Stimulated activated CD4-positive, alpha-beta T cell treated with anti-CD3 and anti-CD28 coated beads, Interleukin-15, amount 100 ng/mL, for 48 hours (primary cell): ENCODE data around the gene PCDHB2.
"Not testable (repeated sequence)": the region's sequence is repeated elsewhere in the genome, so short reads cannot be mapped to it uniquely, and the experiment has no call there.

ENCODE experiments used
- DNase-seq, 2 donors: peaks; one replicate each; pipeline ENCODE4 v3.0.0-alpha.2; 2020; ENCODE audit warnings: low read depth in 2 of 2

The PCDHB2 gene

GRCh38 chr5:141094481-141095262 is at the start of gene PCDHB2:
PCDHB2 (plus strand) TSS chr5:141094615; CDS start chr5:141094791, 176 bp downstream.
- DNase-seq: no peak

GRCh38 chr5:141050622-141051520 is 43.5 kb upstream of the PCDHB2 start, which contains the start of gene PCDHB1:
PCDHB1 (plus strand) TSS chr5:141051374; CDS start chr5:141051471, 97 bp downstream.
- no peak for DNase-seq

DNA sequence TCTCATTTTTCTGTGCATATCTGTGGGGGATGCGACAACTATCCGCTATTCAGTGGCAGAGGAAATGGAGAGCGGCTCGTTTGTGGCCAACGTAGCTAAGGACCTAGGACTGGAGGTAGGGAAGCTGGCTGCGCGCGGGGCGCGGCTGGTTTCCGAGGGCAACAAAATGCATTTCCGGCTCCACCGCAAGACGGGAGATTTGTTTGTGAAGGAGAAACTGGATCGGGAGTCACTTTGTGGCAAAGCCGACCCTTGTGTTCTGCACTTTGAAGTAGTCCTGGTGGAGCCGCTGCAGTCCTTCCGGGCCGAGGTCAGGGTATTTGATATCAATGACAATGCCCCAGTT is 42.9 kb upstream of the PCDHB2 start:
- DNase-seq: no peak

DNA sequence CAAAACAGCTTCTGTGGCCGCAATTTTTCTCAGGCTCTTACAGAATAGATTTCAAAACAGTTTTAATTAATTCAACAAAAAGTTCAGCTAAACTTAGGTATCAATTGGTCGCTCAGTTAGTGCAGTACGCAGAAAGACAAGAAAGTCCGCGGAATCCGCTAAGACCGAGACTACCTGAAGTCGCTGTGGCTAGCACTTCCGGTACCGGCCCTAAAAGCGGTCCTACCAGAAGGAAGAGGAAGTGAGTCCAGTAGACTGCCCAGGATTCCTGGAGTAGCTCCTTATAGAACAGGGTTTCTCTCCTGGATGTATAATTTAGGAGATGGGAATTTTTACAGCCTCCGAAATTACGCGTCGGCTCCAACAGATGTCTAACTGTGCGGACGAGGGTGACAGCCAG is 16.6 kb upstream of the PCDHB2 start:
- DNase-seq: no peak

- no peak for DNase-seq
Measured at GRCh38 chr5:141082228-141082627, 12.2 kb upstream of the PCDHB2 start.

DNA sequence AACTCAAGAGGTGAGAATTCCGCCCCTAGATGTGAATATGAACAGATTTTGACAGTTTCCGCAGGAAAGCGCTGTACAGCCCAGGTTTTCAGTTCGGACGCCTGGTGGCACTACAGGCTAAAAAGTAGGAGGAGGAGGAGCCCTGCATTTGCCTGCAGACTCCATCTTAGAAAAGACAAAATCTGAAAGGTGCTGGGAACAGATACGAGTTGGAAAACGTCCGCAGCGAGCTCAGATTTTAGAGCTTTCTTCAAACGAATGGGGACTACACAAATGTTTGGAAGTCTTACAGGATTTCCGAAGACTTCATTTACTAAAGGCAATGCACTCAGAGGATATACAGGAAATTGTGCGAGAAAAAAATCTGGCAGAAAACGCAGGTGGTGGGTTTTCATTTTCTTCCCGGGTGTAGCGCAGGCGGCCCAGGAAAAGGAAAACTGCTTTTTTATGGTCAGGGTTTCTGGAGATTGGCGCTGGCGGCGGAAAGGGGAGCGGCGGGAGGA is 9.9 kb upstream of the PCDHB2 start:
- DNase-seq: peak in 1 of 2 donors; percentile 13

DNA sequence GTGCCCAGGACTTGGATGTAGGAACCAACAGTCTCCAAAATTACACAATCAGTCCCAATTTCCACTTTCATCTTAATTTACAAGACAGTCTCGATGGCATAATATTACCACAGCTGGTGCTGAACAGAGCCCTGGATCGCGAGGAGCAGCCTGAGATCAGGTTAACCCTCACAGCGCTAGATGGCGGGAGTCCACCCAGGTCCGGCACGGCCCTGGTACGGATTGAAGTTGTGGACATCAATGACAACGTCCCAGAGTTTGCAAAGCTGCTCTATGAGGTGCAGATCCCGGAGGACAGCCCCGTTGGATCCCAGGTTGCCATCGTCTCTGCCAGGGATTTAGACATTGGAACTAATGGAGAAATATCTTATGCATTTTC is 837 bp downstream of the PCDHB2 start:
- DNase-seq: no peak

DNA sequence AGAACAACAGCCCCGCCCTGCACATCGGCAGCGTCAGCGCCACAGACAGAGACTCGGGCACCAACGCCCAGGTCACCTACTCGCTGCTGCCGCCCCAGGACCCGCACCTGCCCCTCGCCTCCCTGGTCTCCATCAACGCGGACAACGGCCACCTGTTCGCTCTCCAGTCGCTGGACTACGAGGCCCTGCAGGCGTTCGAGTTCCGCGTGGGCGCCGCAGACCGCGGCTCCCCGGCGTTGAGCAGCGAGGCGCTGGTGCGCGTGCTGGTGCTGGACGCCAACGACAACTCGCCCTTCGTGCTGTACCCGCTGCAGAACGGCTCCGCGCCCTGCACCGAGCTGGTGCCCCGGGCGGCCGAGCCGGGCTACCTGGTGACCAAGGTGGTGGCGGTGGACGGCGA is 1.8 kb downstream of the PCDHB2 start:
- DNase-seq: not testable (repeated sequence)

DNA sequence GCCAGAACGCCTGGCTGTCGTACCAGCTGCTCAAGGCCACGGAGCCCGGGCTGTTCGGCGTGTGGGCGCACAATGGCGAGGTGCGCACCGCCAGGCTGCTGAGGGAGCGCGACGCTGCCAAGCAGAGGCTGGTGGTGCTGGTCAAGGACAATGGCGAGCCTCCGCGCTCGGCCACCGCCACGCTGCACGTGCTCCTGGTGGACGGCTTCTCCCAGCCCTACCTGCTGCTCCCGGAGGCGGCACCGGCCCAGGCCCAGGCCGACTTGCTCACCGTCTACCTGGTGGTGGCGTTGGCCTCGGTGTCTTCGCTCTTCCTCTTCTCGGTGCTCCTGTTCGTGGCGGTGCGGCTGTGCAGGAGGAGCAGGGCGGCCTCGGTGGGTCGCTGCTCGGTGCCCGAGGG is 2.2 kb downstream of the PCDHB2 start:
- DNase-seq: not testable (repeated sequence)

- DNase-seq: peak; percentile 27 to 36
Measured at GRCh38 chr5:141100243-141100805, 5.9 kb downstream of the PCDHB2 start, which contains the start of gene PCDHB3. PCDHB3 (plus strand) TSS chr5:141100473; CDS start chr5:141100650, 177 bp downstream.

DNA sequence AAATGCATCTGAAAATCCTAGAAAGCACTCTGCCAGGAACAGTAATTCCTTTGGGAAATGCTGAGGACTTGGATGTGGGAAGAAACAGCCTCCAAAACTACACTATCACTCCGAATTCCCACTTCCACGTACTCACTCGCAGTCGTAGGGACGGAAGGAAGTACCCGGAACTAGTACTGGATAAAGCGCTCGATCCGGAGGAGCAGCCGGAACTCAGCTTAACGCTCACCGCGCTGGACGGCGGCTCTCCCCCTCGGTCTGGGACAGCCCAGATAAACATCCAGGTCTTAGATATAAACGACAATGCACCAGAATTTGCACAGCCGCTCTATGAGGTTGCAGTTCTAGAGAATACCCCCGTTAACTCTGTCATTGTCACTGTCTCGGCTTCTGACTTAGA is 6.6 kb downstream of the PCDHB2 start:
- no peak for DNase-seq

DNA sequence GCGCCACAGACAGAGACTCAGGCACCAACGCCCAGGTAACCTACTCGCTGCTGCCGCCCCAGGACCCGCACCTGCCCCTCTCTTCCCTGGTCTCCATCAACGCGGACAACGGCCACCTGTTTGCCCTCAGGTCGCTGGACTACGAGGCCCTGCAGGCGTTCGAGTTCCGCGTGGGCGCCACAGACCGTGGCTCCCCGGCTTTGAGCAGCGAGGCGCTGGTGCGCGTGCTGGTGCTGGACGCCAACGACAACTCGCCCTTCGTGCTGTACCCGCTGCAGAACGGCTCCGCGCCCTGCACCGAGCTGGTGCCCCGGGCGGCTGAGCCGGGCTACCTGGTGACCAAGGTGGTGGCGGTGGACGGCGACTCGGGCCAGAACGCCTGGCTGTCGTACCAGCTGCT is 7.7 kb downstream of the PCDHB2 start:
- not testable (repeated sequence) for DNase-seq

GRCh38 chr5:141102471-141102870 is 8.1 kb downstream of the PCDHB2 start:
- DNase-seq: not testable (repeated sequence)

DNA sequence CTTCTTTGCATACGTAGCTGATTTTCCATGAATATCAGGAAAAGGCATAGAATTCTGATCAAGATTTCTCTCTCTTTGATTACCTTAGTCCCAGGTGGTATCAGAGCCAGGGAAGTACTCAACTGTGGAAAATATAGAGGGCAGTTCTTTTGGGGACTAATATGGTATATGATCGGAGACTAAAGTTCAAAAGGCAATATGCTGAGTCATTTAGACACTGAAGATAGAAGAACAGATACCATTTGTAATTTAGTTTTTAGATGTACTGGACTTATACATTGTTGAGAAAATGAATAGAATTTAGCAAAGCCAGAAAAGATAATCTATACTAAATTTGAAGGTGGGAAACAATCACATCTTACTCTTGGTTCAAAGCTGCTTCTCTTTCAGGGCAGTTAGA is 10.9 kb downstream of the PCDHB2 start:
- no peak for DNase-seq

- DNase-seq: no peak
Measured at GRCh38 chr5:141119250-141119649, 24.8 kb downstream of the PCDHB2 start.

DNA sequence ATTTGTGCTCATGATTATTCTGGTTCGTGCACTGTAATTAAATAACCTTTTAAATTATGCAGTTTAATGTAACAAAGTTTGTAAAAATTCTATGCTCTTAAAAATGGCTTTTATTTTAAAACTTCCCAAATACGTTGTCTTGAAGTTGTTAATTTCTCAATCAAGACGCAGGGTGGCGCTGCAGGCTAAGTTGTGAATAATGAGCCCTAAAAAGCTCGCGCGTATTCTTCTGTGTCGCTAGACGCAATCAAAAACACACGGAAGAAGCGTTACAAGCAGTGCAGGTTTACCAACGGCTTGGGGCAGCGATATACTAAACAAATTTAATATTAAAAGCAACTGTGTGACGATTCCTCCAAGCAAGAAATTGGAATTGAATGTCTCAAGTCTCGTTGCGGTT is 27.1 kb downstream of the PCDHB2 start, which contains the start of gene PCDHB4:
PCDHB4 (plus strand) TSS at position 256 of the 400 bp plus-strand sequence. CDS start 181 bp downstream, outside the sequence.
- no peak for DNase-seq

- DNase-seq: no peak
Measured at GRCh38 chr5:141121985-141122384, 27.6 kb downstream of the PCDHB2 start.

DNA sequence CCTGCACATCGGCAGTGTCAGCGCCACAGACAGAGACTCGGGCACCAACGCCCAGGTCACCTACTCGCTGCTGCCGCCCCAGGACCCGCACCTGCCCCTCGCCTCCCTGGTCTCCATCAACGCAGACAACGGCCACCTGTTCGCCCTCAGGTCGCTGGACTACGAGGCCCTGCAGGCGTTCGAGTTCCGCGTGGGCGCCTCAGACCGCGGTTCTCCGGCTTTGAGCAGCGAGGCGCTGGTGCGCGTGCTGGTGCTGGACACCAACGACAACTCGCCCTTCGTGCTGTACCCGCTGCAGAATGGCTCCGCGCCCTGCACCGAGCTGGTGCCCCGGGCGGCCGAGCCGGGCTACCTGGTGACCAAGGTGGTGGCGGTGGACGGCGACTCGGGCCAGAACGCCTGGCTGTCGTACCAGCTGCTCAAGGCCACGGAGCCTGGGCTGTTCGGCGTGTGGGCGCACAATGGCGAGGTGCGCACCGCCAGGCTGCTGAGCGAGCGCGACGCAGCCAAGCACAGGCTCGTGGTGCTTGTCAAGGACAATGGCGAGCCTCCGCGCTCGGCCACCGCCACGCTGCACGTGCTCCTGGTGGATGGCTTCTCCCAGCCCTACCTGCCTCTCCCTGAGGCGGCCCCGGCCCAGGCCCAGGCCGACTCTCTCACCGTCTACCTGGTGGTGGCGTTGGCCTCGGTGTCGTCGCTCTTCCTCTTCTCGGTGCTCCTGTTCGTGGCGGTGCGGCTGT is 29.2 kb downstream of the PCDHB2 start:
- DNase-seq: not testable (repeated sequence)

GRCh38 chr5:141127305-141127704 is 32.9 kb downstream of the PCDHB2 start:
- DNase-seq: no peak

- DNase-seq: no peak
Measured at GRCh38 chr5:141135030-141135717, 40.8 kb downstream of the PCDHB2 start, which contains the start of gene PCDHB5. PCDHB5 (plus strand) TSS chr5:141135206; CDS start chr5:141135435, 229 bp downstream.
